GM18517 (cell line): ENCODE measurements around the gene CCDC59.
"Not testable (repeated sequence)": the region's sequence is repeated elsewhere in the genome, so short reads cannot be mapped to it uniquely, and the experiment has no call there.

Experiments used
- ATAC-seq: cut with Tn5 transposase; IDR thresholded peaks from one replicate; pipeline ENCODE4 v1.9.1; 2021; ENCODE audit warnings: mild to moderate bottlenecking, moderate library complexity; ENCODE audit not compliant: unreplicated experiment

Gene CCDC59, protein sequence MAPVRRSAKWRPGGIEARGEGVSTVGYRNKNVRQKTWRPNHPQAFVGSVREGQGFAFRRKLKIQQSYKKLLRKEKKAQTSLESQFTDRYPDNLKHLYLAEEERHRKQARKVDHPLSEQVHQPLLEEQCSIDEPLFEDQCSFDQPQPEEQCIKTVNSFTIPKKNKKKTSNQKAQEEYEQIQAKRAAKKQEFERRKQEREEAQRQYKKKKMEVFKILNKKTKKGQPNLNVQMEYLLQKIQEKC

GRCh38 chr12:82358200-82359114 is at the start of gene CCDC59, which contains the start of gene METTL25:
Gene CCDC59 (minus strand): TSS chr12:82358387. CDS start chr12:82358376, 11 bp downstream.
Gene METTL25 (plus strand): TSS chr12:82358529. CDS start chr12:82358566, 37 bp downstream.
- ATAC-seq: peak; percentile 96

GRCh38 chr12:82407481-82407880 is 49.3 kb upstream of the CCDC59 start:
- ATAC-seq: no peak

GRCh38 chr12:82406651-82407050 is 48.5 kb upstream of the CCDC59 start:
- no peak for ATAC-seq

DNA sequence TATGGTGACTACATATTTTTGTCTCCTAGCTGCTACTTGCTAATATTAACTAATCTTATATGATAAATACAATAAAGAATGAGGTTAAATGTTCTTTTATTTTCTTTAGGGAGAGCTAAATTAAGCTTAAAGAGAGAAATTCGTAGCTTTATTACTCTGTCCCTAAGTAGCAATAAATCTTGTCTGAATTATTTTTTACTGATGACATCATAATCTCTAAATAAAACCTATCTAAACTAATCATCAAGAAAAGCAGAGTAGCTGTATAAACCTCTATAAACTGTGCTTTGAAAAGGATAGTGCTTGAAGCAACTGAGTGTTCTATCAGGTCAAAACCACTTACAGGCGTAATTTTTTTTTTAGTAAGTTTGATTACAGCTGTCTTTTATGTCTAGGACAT is 42.6 kb upstream of the CCDC59 start:
- no peak for ATAC-seq

- no peak for ATAC-seq
Observed at GRCh38 chr12:82398879-82399278, 40.7 kb upstream of the CCDC59 start.

- peak; percentile 49 for ATAC-seq
Observed at GRCh38 chr12:82383930-82384552, 25.9 kb upstream of the CCDC59 start.

- ATAC-seq: no peak
Observed at GRCh38 chr12:82378997-82379396, 20.8 kb upstream of the CCDC59 start.

- no peak for ATAC-seq
Observed at GRCh38 chr12:82375201-82375600, 17.0 kb upstream of the CCDC59 start.

DNA sequence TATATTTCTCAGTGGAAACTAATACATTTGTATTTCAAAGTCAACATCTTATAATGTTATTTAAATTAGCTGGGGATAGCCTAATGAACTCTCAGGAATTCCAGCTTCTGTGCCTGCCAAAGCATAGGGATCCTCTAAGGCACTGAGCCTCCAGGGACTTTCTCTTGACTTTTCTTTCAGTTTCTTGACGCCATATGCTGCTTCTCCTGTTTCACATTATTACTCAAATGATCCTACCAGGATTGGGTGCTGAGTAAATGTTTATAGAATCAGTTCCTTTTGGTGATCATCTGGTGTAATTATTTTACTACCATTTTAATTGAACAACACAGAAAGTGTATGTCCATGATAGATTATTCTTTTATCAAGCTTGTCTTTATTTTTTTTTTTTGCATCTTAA is 8.0 kb upstream of the CCDC59 start:
- ATAC-seq: no peak

GRCh38 chr12:82363990-82364389 is 5.8 kb upstream of the CCDC59 start:
- ATAC-seq: no peak

- no peak for ATAC-seq
Observed at GRCh38 chr12:82361461-82361915, 3.3 kb upstream of the CCDC59 start.

DNA sequence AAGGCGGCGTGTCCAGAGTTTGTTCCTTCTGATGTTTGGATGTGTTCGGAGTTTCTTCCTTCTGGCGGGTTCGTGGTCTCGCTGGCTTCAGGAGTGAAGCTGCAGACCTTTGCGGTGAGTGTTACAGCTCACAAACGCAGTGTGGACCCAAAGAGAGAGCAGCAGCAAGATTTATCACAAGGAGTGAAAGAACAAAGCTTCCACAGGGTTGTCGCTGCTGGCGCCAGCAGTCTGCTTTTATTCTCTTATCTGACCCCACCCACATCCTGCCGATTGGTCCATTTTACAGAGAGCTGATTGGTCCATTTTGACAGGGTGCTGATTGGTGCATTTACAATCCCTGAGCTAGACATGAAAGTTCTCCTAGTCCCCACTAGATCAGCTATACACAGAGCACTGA is 2.6 kb upstream of the CCDC59 start:
- ATAC-seq: not testable (repeated sequence)

DNA sequence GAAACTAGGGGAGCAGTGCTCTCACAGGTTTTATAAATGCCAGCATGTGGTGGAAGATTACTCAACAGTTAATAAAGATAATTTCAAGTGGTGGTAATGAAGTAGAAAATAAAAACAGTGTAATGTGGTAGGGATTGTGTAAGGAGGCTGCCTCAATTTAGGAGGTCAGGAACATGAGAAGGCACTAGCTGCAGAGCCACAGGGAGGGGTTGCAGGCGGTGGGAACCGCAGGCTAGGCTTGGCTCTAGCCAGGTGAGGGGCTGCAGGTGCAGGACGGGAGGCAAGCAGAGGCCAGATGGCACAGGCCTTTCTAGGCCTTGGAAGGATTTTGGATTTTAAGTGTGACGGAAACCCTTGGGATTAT is 910 bp upstream of the CCDC59 start:
- ATAC-seq: peak; percentile 4

GRCh38 chr12:82357845-82358199 is 365 bp downstream of the CCDC59 start:
- no peak for ATAC-seq

DNA sequence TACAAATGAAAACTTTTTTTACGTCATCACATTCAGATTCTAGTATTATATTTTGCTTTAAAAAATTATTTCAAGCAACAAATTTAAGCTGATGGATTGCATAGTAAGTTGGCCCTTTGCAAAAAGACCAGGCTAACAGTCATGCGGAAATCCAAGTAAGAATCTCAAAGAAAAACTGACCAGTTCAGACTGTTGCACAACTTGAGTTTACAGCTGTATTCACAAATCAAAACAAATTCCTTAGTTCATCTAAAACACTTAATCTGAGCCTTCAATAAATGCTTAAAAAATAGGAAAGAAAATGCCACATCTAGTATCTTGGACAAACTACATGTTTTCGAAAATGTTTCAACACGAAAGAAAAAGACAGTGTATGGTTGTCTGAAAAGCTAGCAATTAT is 847 bp downstream of the CCDC59 start:
- no peak for ATAC-seq

GRCh38 chr12:82351390-82351789 is 6.8 kb downstream of the CCDC59 start:
- no peak for ATAC-seq

DNA sequence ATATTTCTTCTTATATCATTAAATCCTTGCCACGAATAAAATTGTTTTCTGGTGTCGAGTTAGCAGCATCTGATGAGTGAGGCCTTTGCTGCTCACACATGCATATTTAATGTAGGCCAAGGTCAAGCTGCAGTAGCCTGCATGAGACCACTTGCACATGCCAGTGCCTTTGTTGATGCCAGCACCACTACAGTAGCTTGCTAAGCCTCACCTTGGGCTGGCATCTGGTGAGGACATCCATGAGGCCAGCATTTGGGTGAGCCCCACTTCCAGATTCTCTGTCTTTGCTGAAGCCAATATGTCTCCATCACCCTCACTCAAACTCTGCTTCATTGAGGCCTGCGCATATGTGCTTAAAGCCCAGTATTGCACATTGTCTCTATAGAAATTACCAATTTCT is 8.0 kb downstream of the CCDC59 start:
- no peak for ATAC-seq

DNA sequence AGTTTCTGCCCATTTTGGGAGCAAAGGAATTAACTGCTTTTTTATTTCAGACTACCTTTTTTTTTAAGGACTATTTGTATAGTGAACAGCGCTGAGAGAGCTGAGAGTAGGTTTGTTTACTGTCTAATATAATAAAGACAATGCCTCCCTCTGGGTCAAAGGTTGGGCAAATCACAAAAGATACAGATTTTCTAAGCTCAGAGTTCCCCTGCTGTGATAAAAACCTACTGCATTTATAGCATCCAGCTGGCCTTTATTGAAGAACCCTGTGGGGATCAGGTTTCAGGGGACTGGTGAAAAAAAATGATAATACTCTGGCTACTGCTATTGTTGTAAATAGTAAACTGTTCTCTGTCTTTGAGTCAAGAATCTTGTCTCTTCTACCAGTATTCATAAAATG is 28.7 kb downstream of the CCDC59 start:
- no peak for ATAC-seq

DNA sequence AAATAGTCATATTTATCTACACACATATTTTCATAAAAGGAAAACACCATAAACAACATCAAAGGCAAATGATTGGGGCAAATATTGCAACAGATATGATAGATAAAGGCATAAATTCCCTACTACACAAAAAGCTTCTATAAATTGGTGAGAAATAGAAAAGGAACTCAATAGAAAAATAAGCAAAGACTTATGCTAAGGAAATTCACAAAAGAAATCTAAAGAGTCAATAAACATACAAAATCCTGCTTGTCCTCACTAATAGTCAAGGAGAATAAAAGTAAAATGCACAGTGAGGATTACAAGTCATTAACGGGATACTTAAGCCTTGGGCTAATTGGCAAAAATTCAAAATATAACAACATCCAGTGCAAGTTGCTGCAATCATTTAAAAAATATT is 30.3 kb downstream of the CCDC59 start:
- no peak for ATAC-seq

- no peak for ATAC-seq
Observed at GRCh38 chr12:82326905-82327503, 31.2 kb downstream of the CCDC59 start.
